GM23338 (cell line): ENCODE measurements around the gene RASGRF2. TPM values are rescaled to one million over a fixed set of nuclear protein-coding genes. Genes with fewer than 3 reads are reported as not detected.

ENCODE experiments used
- ATAC-seq: fragments of 200-7000 bp; cut with Tn5 transposase; 3 replicates; pipeline ENCODE4 v1.9.1; 2020
- DNase-seq: peaks from one replicate; pipeline ENCODE4 v3.0.0-alpha.2; 2015; ENCODE audit warnings: low spot score
- H2AFZ ChIP-seq: fragments of 200-600 bp; sonication (generic); 2 replicates; pipeline ENCODE4 v1.8.0; 2016; ENCODE audit warnings: antibody characterized with exemption, mild to moderate bottlenecking, moderate library complexity
- H3F3A ChIP-seq: fragments of 200-600 bp; sonication (generic); replicated peaks from 2 replicates; pipeline ENCODE4 v1.8.0; 2017; ENCODE audit warnings: antibody characterized with exemption, mixed run types, low read depth
- H3K27ac ChIP-seq: fragments of 200-600 bp; sonication (generic); 2 replicates; pipeline ENCODE4 v1.6.1; 2016; ENCODE audit warnings: low read depth
- H3K27me3 ChIP-seq: fragments of 200-600 bp; sonication (generic); 2 replicates; pipeline ENCODE4 v1.8.0; 2016; ENCODE audit warnings: mild to moderate bottlenecking, mixed run types, moderate library complexity; ENCODE audit not compliant: insufficient read depth
- H3K36me3 ChIP-seq: fragments of 200-600 bp; sonication (generic); 2 replicates; pipeline ENCODE4 v1.8.0; 2016; ENCODE audit warnings: mild to moderate bottlenecking; ENCODE audit not compliant: insufficient read depth
- H3K4me1 ChIP-seq: fragments of 200-600 bp; sonication (generic); 2 replicates; pipeline ENCODE4 v1.8.0; 2016; ENCODE audit warnings: mild to moderate bottlenecking, moderate library complexity; ENCODE audit not compliant: insufficient read depth
- H3K4me2 ChIP-seq: fragments of 200-600 bp; sonication (generic); 2 replicates; pipeline ENCODE4 v1.7.1; 2017; ENCODE audit warnings: mixed run types
- H3K4me3 ChIP-seq: fragments of 200-600 bp; sonication (generic); 2 replicates; pipeline ENCODE4 v1.6.1; 2016; ENCODE audit warnings: mixed run types
- H3K79me2 ChIP-seq: fragments of 200-600 bp; sonication (generic); replicated peaks from 2 replicates; pipeline ENCODE4 v1.8.0; 2017; ENCODE audit warnings: mild to moderate bottlenecking; ENCODE audit not compliant: insufficient read depth
- H3K9me2 ChIP-seq: fragments of 200-600 bp; sonication (generic); 2 replicates; pipeline ENCODE4 v1.8.0; 2017; ENCODE audit not compliant: insufficient read depth
- H4K20me1 ChIP-seq: fragments of 200-600 bp; sonication (generic); replicated peaks from 2 replicates; pipeline ENCODE4 v1.8.0; 2017; ENCODE audit warnings: mild to moderate bottlenecking; ENCODE audit not compliant: insufficient read depth
- H3K27ac Mint-ChIP-seq: 2 replicates; pipeline ENCODE4 v1.8.0; 2020; ENCODE audit warnings: inconsistent platforms, mild to moderate bottlenecking, moderate library complexity, mixed read lengths
- H3K27me3 Mint-ChIP-seq: 3 replicates; pipeline ENCODE4 v1.8.0; 2022; ENCODE audit warnings: low read depth, mild to moderate bottlenecking, moderate library complexity, mixed read lengths, inconsistent platforms; ENCODE audit not compliant: insufficient read depth, poor library complexity
- H3K36me3 Mint-ChIP-seq: 3 replicates; pipeline ENCODE4 v1.8.0; 2021; ENCODE audit warnings: low read depth, mild to moderate bottlenecking, inconsistent platforms, moderate library complexity, mixed read lengths
- H3K4me1 Mint-ChIP-seq: 3 replicates; pipeline ENCODE4 v1.8.0; 2020; ENCODE audit warnings: mild to moderate bottlenecking, inconsistent platforms, mixed read lengths
- H3K4me3 Mint-ChIP-seq: 3 replicates; pipeline ENCODE4 v1.8.0; 2021; ENCODE audit warnings: moderate library complexity, mild to moderate bottlenecking, inconsistent platforms, mixed read lengths
- H3K9me3 Mint-ChIP-seq: 3 replicates; pipeline ENCODE4 v1.8.0; 2020; ENCODE audit warnings: moderate library complexity, mild to moderate bottlenecking, inconsistent platforms, mixed read lengths
- CREB1 ChIP-seq: fragments of 250-450 bp; sonication (Bioruptor Pico); IDR thresholded peaks from 2 replicates; pipeline ENCODE4 v1.5.0; 2020; ENCODE audit warnings: low read depth, mild to moderate bottlenecking, moderate library complexity
- EZH2 ChIP-seq: fragments of 200-600 bp; sonication (generic); IDR thresholded peaks from one replicate; pipeline ENCODE4 v1.8.0; 2017; ENCODE audit warnings: antibody characterized with exemption, mild to moderate bottlenecking, low read depth; ENCODE audit not compliant: unreplicated experiment
- EZH2phosphoT487 ChIP-seq: fragments of 200-600 bp; sonication (generic); IDR thresholded peaks from one replicate; pipeline ENCODE4 v1.8.1; 2018; ENCODE audit warnings: antibody characterized with exemption; ENCODE audit not compliant: unreplicated experiment
- JUNB ChIP-seq: IDR thresholded peaks from one replicate; pipeline ENCODE4 v1.6.1; 2016; ENCODE audit warnings: antibody characterized with exemption; ENCODE audit not compliant: unreplicated experiment
- NANOG ChIP-seq: IDR thresholded peaks from 2 replicates; pipeline ENCODE4 v1.6.1; 2016; ENCODE audit warnings: antibody characterized with exemption, borderline replicate concordance
- POLR2AphosphoS5 ChIP-seq: IDR thresholded peaks from 2 replicates; pipeline ENCODE4 v1.6.1; 2016; ENCODE audit warnings: antibody characterized with exemption, low read depth
- REST ChIP-seq: IDR thresholded peaks from one replicate; pipeline ENCODE4 v1.6.1; 2018; ENCODE audit warnings: antibody characterized with exemption; ENCODE audit not compliant: unreplicated experiment
- STAT1 ChIP-seq: IDR thresholded peaks from one replicate; pipeline ENCODE4 v1.6.1; 2016; ENCODE audit warnings: antibody characterized with exemption; ENCODE audit not compliant: unreplicated experiment
- ZNF331 ChIP-seq: fragments of 250-450 bp; sonication (Bioruptor Pico); IDR thresholded peaks from 2 replicates; pipeline ENCODE4 v1.5.0; 2020; ENCODE audit warnings: low read depth, mild to moderate bottlenecking, moderate library complexity
- polyA plus RNA-seq: library from polyadenylated mRNA; unstranded; fragments of >200 nt; fragmentation: Nextera tagmentation; extraction: Ambion mirVana; gene quantifications from 2 replicates; pipeline ENCODE4 v1.2.1, GENCODE V29; 2016
- total RNA-seq: library from RNA; depleted of rRNA; stranded (reverse); fragments of >200 nt; shearing (Covaris generic); gene quantifications from 2 replicates; pipeline ENCODE4 v1.2.3, GENCODE V29; 2014

RASGRF2 gene
- total and polyA plus RNA-seq, 2 experiments from 2014 or later = 5.0 to 19.2 TPM

GRCh38 chr5:81080809-81081460 is 120.8 kb downstream of the RASGRF2 start:
- TF ChIP-seq JUNB = no peak
- no peak for TF ChIP-seq EZH2phosphoT487
- TF ChIP-seq REST = no peak
- TF ChIP-seq CREB1 = no peak
- TF ChIP-seq POLR2AphosphoS5 = no peak
- no peak for TF ChIP-seq ZNF331 (CRISPR knock-in tag)

GRCh38 chr5:81081461-81081835 is 121.3 kb downstream of the RASGRF2 start:
- Histone ChIP-seq H4K20me1 (no peaks in the 10 kb centered on the region), H3K4me2 (no peak overlapping the region), H3K79me2 (no peaks in the 10 kb centered on the region), H3K27ac (no peak overlapping the region; the same call in 1 of the 2 replicates), H2AFZ (no peak overlapping the region), H3K27me3 (no peaks in the 10 kb centered on the region), H3K4me1 (no peaks in the 10 kb centered on the region), H3K4me3 (no peak overlapping the region), H3K9me2 (no peaks in the 10 kb centered on the region), H3F3A (no peaks in the 10 kb centered on the region), H3K36me3 (no peaks in the 10 kb centered on the region; the same call in 1 of the 2 replicates)
- no peak overlapping the region for H3K4me3 Mint-ChIP-seq
- no peak for ATAC-seq
- no peak for DNase-seq
- peaks cover 5% of the 10 kb centered on the region; the same call in 2 of the 3 replicates for H3K36me3 Mint-ChIP-seq
- H3K27me3 Mint-ChIP-seq = peaks cover 2% of the 10 kb centered on the region
- H3K27ac Mint-ChIP-seq = no peak overlapping the region
- H3K9me3 Mint-ChIP-seq = no peaks in the 10 kb centered on the region
- no peaks in the 10 kb centered on the region for H3K4me1 Mint-ChIP-seq
- TF ChIP-seq STAT1 (no peak), JUNB (no peak), NANOG (no peak), REST (no peak), EZH2 (no peak)

More at GRCh38 chr5:81080809-81081460, 120.8 kb downstream of the RASGRF2 start:
- Mint-ChIP-seq H3K4me1 (no peaks in the 10 kb centered on the region), H3K9me3 (no peaks in the 10 kb centered on the region), H3K27ac (no peak overlapping the region), H3K36me3 (peaks cover 5% of the 10 kb centered on the region; the same call in 2 of the 3 replicates), H3K4me3 (no peak overlapping the region), H3K27me3 (peaks cover 2% of the 10 kb centered on the region)
- Histone ChIP-seq H3K4me1 (no peaks in the 10 kb centered on the region), H4K20me1 (no peaks in the 10 kb centered on the region), H3K27me3 (no peaks in the 10 kb centered on the region), H3K4me3 (no peak overlapping the region), H3K4me2 (no peak overlapping the region), H3F3A (no peaks in the 10 kb centered on the region), H3K36me3 (no peaks in the 10 kb centered on the region; the same call in 1 of the 2 replicates), H3K9me2 (no peaks in the 10 kb centered on the region), H3K79me2 (no peaks in the 10 kb centered on the region), H2AFZ (no peak overlapping the region), H3K27ac (no peak overlapping the region; the same call in 1 of the 2 replicates)
- ATAC-seq = no peak
- no peak for DNase-seq
